ENCODE measurements around the gene MRPL33. TPM values are rescaled to one million over a fixed set of nuclear protein-coding genes. Genes with fewer than 3 reads are reported as not detected.

Gene MRPL33
- total RNA-seq, 1 donor from 2014 or later, result 356 TPM

DNA sequence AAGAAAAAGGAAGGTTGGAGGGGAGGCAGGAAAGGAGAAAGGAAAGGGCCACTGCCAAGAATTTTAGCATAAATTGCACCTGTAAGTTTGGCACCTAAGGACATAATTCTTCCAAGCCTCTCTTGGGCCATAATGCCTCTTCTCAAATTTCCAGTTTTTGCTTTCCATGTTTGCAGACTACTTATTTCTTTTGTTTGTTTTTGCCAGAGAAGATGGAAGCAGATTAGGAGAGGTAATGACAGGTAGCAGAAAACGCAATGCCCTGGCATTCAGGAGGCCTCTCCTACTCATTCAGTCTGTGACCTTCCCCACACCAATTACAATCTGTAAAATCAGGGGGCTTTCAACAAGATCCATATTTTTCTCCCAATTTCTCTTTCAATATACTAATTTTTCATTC, 56.8 kb downstream of the MRPL33 start:
- ATAC-seq (ENCODE audit: poor library complexity) (no peak), DNase-seq (no peak)
- intact Hi-C loops (cut with DNase I), result no loop called here

Other genes starting within 250 kb of the MRPL33 start
- gene ZNF512, start 188.7 kb upstream of the MRPL33 start, total RNA-seq, result 16.6 TPM
- 6.1 TPM for gene CCDC121, start 142.7 kb upstream of the MRPL33 start, total RNA-seq
- 18.0 TPM for gene GPN1, start 142.7 kb upstream of the MRPL33 start, total RNA-seq
- gene SUPT7L, start 108.1 kb upstream of the MRPL33 start, total RNA-seq, result 24.2 TPM
- 18.5 TPM for gene SLC4A1AP, start 107.8 kb upstream of the MRPL33 start, total RNA-seq
- 4.2 TPM for gene RBKS, start 118.7 kb downstream of the MRPL33 start, total RNA-seq
- gene BABAM2, start 119.0 kb downstream of the MRPL33 start, total RNA-seq, result 51.3 TPM

Measured in Right ventricle myocardium superior (tissue), 1 donor.